HG03521 (cell line): ENCODE measurements around the gene IBA57.
"Not testable (repeated sequence)": the region's sequence is repeated elsewhere in the genome, so short reads cannot be mapped to it uniquely, and the experiment has no call there.

ENCODE experiments used
- ATAC-seq: cut with Tn5 transposase; IDR thresholded peaks from one replicate; pipeline ENCODE4 v1.9.1; 2021; ENCODE audit warnings: mild to moderate bottlenecking, moderate library complexity; ENCODE audit not compliant: unreplicated experiment

Gene IBA57

GRCh38 chr1:228184152-228184551, 18.5 kb downstream of the IBA57 start:
- ATAC-seq, result no peak

DNA sequence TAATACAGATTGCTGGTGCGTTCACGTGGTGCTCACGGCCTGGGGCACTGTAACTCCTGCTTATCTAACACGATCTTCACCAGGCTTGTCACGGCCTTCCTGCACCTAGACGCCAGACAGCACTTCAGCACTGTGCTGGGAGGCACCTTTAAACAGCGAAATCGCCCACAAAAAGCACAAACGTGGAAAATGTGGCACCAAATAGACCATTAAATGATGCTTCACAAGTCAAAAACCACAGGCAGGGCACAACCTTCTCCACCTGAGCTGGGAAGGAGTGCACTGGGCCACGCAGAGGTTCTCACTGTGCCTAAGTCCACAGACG, 20.0 kb downstream of the IBA57 start:
- no peak for ATAC-seq

GRCh38 chr1:228188249-228188648, 22.6 kb downstream of the IBA57 start:
- not testable (repeated sequence) for ATAC-seq

DNA sequence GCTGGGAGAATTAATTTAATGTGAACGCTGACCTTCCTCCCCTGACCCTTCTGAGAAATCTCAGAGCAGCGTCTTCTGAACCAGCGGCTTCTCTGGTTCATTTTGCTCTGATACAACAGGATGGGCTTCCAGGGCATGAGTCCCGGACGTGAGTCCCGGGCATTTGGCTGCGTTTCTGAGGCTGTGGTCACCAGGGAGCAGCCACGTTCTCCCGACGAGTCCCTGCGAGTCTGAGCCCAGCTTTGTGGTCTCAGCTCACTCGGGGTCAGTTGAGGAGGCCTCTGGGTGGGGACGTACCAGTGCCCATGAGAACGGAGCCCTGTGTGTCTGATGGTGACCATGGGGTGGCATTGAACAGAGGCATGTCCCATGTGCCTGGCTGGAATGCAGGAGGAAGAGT, 24.6 kb downstream of the IBA57 start:
- ATAC-seq, result no peak

DNA sequence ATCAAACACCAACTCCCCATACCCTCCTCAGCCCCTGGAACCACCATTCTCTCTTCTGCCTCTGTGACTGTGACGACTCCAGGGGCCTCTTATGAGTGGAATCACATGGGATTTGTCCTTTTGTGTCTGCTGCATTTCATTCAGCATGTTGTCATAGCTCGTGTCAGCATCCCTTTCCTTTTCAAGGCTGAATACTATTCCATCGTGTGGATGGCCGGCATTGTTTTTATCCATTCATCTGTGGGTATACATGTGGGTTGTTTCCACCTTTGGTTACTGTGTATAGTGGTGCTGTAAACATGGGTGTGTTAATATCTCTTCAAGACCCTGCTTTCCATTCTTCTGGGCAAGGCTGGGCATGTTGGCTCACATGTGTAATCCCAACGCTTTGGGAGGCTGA, 25.2 kb downstream of the IBA57 start:
- no peak for ATAC-seq

DNA sequence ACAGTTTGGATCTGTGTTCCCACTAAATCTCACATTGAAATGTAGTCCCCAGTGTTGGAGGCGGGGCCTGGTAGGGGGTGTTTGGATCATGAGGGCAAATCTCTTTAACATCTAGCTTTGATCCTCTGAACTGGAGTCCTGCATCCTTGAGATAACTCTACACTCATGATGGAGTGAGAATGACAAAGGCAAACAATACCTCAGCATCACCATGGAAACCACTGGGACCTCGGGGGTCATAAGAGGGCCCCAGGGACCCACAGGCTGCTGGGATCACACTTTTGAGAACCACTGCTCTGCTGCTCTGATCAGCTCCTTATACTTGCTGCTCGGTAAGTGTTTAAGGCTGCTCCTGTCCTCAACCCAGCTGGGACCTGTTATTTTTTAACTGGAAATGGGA, 28.8 kb downstream of the IBA57 start:
- no peak for ATAC-seq

- no peak for ATAC-seq
These were observed 29.6 kb downstream of the IBA57 start for GRCh38 chr1:228194921-228195812.

- ATAC-seq, result no peak
These were observed 32.0 kb downstream of the IBA57 start for GRCh38 chr1:228197555-228198147.

DNA sequence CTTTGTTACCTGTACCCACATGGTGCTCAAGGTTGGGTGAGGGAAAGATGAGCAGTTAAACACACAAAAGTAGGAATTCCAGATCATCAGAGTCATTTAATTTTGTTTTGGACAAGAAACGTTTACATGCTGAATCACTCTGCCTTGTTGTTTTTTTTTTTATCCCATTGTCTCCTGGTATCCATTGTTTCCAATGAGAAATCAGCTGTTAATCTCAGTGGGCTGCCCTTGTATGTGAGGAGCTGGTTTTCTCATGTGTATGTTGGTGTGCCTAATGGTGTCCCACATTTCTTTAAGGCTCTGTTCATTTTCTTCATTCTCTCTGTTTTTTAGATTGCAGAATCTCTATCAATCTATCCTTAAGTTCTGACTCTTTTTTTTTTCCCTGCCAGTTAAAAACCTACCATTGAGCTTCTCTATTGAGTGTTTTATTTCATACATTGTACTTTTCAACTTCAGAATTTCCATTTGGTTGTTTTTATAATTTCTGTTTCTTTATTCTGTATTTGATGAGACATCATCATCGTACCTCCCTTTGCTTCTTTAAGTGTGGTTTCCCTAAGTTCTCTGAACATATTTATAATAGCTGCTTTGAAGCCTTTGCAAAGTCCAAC, 33.5 kb downstream of the IBA57 start:
- no peak for ATAC-seq

DNA sequence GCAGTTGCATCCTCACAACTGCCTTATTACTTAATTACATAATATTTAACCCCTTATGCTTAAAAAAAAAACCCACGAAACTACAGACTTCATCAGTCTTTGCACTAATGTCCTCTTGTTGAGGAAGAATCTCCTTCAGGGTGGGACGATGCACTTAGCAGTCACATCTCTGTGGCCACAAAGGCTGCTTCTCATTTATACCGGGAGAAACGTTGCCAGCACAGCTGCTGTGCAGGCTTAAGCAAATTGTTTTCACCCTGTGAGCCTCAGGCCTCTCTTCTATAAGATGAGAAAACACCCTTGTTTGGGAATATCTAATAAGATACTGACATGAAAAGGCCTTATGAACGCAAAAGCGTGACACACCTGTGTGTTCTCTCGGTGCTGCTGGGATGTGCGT, 39.4 kb downstream of the IBA57 start:
- ATAC-seq, result no peak

GRCh38 chr1:228205526-228206436, 40.2 kb downstream of the IBA57 start:
- no peak for ATAC-seq

DNA sequence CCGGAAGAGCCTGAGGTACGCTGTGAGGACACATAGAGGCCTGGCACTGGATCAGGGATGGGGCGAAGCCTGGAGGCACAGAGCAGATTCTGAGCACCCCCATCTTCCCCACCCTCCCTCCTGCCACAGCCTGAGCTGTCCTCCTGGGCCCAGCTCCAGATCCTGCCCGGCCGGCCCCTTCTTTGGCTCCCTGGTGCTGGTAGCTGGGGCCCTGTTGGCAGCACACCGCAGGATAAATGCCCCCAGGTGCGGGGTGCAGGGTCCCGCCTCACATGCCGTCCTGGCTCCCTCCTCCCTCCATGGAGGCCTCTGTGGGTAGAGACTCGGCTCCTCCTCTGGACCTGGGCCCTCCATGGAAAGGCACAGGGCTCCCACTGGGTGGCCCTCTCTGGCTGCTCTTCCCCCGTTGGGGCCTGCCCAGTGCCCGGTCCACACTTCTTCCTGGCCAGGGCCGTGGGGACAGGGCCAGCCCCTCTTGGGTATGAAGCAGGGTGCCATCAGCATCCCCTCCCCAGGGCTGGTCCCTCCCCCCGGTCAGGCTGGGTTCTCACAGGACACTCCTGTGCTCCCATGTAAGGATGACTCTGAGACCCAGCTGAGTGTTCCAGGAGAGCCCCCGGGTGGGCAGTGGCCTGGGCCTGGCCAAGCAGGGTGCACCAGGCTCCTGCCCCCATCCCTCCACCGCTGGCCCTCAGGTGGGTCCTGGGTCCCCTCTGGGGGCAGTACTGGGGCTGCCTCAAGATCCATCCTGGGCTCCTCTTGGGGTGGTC, 41.2 kb downstream of the IBA57 start:
- ATAC-seq, result no peak

DNA sequence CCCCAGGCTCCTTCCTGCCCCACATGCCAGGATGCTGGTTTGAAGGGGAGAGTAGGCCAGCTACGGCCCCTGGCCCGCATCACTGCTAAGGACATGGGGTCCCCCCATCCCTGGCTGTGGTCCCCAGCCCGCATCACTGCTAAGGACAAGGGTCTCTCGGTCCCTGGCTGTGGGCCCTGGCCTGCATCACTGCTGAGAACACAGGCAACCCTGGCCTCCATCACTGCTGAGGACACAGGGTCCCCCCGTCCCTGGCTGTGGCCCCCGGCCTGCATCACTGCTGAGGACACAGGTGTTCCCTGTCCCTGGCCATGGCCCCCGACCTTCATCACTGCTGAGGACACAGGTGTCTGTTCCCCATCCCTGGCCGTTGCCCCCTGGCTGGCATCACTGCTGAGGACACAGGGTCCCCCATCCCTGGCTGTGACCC, 41.8 kb downstream of the IBA57 start:
- no peak for ATAC-seq

DNA sequence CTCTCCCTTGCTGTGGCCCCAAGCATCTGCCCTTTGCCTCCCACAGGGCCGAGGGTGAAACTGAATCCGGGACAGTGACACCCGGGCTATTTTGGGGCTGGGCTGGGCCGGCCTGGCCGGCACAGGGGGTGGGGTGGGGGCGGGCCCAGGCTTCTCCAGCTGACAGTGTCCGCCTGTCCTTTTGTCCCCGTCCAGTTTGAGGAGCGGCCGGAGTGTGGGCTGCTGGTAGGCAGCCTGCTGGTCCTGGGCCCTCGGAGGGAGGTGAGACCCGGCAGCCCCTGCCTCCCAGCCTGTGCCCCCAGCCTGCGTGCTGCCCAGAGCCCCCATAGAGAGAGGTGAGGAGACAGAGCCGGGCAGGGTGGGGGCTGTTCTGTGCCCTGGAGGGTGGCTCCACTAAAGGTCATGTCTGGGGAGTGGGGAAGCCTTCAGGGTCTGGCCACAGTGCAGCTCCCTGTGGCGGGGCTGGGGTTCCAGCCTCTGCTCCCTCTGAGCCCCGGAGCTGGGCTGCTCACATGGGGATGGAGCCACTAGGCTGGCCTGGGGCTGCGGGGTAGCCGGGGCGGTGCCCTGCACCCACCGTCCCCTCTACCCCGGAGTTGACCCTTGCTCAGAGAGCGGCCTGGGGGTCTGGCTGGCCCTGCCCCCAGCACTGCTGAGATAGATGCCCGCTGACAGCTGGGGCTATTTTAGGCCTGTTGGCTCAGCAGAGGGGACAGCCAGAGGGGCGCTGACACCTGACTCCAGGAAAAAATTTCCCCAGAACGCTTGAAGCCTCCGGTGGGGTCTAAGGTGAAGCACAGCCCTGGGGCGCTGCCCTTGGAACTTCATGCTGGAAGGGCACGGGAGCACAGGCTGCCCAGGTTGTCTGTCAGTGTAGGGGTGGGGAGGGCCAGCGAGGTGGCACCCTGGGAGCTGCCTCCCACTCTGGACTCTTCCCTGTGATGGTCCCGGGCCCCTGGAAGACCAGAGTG, 42.5 kb downstream of the IBA57 start, which contains the start of gene OBSCN:
Gene OBSCN, plus strand, starts transcription at position 194 of the 971 bp plus-strand sequence. CDS start 3,740 bp downstream, outside the sequence.
- ATAC-seq, result no peak

DNA sequence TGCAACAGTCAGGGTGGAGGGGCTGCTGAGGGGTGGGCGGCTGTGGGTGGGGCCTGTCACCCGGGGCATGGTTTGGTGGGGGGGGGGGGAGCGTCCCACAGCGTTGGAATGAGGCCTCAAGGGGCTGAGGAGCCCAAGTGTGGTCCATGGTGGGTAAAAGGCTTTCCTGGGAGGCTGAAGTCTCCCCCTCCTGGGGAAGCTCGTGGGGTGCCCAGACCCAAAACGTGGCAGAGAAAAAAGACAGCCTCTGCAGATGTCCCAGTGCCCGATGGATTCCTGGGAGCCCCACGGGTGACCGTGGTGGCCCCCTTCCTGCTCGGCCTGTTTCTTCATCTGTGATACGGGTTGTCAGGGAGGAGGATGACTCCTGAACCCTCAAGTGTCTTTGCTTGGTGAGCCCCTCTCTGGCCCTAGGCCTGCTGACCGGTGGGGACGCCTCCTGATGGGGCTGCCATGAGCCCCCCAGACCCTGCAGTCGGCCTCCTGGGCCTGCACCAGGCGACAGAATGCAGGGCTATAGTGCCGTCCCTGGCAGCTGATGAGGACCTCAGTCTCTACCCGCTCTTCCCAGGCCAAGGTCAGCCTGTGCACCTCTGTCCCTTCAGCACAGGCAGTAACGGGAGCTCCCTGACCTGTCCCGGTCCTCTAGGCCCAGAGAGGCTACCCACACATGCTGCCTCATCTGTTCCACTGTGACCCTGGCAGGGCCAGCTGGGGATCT, 43.4 kb downstream of the IBA57 start:
- ATAC-seq, result no peak

- ATAC-seq, result no peak
These were observed 44.1 kb downstream of the IBA57 start for GRCh38 chr1:228209657-228210056.

DNA sequence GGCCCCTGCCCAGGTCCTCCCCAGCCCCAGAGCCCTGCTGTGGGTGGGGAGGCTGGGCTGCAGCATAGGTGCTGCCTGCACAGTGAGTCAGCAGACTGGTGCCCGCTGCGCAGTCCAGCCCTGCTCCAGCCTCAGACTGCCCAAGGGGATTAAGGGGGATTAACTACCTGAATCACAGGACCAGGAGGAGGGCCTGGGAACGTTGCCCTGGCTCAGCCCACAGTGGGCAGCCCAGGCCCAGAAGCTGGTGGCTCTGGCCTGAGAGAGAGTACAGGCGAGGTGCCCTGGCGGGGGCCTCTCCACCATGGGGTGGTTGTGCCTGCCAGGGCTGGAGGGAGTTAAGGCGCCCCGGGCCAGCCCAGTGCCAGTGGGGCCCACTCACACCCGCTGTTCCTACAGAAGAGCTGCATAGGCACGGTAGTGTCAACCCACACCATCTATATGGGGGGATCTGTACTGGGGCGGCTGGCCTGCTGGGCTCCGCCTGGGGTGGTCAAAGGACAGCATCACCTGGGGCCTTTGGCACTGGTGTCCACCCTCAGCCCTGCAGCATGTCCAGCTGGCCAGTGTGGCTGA, 44.6 kb downstream of the IBA57 start:
- ATAC-seq, result no peak
